ENCODE data around the gene SLC6A9.

The SLC6A9 gene

GRCh38 chr1:44029260-44029910 is 1.9 kb downstream of the SLC6A9 start:
- no peak for DNase-seq (ENCODE audit: low spot score)

DNA sequence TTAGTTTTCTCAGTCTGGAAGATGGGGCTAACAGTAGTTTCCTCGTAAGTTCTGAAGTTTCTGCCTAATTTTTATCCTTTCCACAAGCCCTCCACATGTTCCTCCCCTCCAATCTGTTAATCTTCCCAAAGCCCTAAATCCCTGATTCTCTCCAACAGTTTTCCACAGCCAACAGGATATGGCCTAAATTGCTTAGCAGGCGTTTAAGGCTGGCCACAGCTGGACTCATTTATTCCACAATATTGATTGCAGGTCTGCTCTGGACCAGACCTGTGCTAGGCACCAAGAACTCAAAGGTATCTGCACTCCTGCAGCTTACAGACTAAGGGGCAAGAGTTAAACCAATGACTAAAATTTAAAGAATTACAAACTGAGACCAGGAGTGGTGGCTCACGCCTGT is 3.9 kb downstream of the SLC6A9 start:
- no peak for DNase-seq (ENCODE audit: low spot score)

GRCh38 chr1:44025816-44026215 is 5.4 kb downstream of the SLC6A9 start:
- no peak for DNase-seq (ENCODE audit: low spot score)

DNA sequence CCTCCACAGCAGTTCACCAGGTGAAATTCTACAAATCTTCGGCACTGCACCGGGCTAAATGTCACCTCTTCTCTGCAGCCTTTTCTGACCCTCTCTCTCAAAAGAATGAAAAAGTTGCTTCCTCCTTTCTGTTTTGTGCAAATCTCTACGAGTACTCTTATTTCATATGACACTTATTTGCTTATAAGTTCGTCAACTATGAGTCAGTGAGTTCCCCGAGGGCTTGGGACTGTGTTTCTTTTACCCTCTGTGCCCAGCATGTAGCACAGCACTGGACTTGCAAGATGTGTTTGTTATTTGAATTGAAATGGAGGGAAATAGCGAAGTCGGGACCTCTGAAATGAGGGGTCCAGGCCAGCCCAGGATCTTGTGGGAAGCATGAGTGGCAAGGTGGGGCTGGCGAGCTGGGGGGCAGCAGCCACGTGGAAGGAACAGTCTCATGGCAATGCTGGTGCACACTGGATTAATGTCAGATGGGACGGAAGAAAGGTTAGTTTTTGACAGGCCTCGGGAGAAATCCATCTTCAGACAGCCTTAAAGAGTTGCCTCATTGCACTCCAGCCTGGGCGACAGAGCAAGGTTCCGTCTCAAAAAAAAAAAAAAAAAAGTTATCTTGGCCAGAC is 6.2 kb downstream of the SLC6A9 start:
- no peak for DNase-seq (ENCODE audit: low spot score)

DNA sequence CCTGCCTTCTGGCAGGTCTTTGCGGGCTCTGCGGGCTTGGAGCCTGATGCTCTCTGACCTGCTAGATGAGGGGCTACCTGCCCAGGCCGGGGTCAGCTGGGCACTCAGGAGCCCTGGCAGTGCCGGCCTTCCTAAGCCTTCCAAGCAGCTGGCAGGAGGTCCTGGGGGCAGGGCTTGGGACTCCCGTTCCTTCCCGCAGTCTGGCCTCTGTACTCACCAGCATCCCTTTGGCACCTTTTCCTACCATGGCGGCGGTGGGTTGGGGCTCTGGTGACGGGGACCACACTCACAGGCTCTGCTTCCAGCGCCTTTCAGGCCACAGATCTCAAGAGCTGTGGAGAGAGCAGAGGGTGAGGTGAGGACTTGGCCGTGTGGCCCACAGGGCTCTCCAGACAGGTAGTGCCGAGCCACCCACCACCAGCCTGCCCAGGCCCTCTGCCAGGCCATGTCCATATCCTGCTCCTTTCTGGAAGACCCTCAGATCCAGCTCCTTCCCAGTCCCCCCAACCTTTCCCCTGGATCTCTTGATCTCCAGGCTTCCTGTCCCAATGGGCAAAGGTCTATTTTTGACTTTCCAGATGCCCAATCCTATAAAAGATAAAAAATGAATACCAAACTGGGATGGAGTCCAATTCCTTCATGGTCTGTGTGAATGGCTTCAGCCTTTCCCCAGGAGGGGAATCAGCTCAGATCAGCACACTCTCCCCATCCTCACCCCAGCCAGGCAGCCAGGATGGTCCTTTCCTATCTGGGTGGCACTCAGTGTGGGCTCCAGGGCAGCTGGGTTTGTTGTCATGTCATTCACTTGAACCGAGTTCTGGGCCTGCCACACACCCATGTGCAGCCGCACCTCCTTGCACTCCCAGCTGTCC is 7.0 kb downstream of the SLC6A9 start:
- DNase-seq (ENCODE audit: low spot score), result no peak

DNA sequence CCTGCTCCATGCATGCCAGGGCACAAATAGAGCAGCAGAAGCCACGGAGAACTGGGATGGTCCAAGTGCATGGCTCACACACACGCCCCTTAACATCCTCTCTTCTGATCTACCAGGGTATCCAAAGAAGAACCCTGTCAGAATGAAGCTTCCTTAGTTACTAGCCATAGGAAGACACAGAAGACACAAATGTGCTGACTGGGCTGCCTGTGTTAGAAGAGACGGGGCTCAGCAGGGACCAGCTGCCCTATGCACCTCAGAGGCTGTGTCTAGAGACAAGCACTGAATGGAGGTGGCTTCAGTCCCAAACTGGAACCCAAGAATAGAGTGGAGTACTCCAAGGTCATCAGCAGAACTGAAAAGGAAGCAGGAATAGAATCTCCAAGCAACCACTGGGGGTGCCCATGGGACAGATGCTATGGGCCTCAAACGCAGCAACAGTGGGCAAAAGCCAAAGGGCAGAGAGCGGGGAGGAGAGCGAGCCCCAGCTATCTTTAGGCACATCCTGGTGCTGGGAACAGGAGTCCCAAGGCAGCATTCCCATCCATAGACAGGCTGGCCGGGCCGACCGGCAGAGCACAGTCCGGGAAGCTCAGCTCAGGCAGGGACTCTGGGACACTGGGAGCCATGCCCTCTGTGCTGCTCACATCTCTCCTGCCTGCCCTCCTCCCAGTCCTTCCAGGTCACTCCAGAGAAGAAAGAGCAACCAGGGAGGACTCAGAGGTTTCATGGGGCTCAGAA is 9.5 kb downstream of the SLC6A9 start:
- DNase-seq (ENCODE audit: low spot score), result no peak

DNA sequence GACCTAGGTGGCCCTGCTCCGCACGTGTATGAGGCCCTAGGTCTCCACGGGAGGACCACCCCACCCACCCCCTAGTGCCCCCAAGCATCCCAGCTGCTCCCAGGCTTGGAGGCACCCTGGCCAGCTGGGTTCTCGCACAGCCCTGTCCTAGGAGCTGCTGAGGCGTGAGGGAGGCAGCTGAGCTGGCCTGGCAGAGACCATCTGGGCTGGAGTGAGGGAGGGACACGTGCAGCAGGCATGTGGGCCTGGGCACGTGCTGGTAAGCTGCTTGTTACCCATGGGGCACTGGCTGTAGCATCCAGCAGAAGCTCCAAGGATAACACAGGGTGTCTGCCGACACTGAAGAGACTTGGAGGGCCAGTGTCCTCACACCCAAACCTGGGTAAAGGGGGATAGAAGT is 10.1 kb downstream of the SLC6A9 start:
- no peak for DNase-seq (ENCODE audit: low spot score)

- no peak for DNase-seq (ENCODE audit: low spot score)
Observed at GRCh38 chr1:44020464-44020863, 10.8 kb downstream of the SLC6A9 start.

- no peak for DNase-seq (ENCODE audit: low spot score)
Observed at GRCh38 chr1:44019466-44019948, 11.8 kb downstream of the SLC6A9 start.

GRCh38 chr1:44016890-44017400 is 14.3 kb downstream of the SLC6A9 start:
- no peak for DNase-seq (ENCODE audit: low spot score)

GRCh38 chr1:44016041-44016889 is 15.0 kb downstream of the SLC6A9 start:
- no peak for DNase-seq (ENCODE audit: low spot score)

DNA sequence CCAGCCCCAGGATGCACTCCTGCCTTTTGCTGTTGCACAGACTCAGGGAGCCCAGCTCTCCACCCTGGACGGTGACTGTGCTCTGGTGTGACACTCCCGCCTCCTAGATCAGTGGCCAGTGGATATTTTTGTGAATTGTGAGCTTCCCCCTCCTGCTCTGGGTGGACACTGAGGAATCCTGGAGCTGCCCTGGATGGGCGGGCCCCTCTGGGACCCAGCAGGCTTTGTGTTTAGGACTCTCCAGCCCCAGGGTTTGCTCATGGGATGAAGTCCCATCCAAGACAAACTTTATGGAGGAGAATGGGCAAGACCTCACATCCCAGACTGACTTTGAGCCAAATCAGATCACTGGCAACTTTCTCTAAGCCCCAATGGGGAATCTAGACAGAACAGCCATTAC is 16.1 kb downstream of the SLC6A9 start:
- DNase-seq (ENCODE audit: low spot score), result no peak

GRCh38 chr1:44014365-44015104 is 16.7 kb downstream of the SLC6A9 start:
- no peak for DNase-seq (ENCODE audit: low spot score)

DNA sequence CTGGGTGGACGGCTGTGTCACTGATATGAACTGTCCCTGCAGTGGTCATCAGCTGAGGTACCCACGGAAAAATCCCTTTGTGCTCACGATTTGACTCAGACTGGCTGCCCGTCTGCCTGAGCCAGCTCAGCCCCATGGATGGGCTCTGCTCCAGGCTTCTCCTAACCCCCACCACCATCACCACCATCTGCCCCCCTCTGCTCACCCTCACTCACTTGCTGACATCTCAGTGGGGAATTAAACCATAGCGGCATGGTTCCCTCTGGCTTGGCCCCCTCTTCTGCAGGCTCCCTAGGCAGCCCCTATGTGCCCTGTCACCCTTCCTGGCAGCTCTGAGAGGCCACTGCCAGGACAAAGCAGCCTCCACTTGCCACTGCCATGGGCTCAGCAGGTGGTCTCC is 17.3 kb downstream of the SLC6A9 start:
- no peak for DNase-seq (ENCODE audit: low spot score)

DNA sequence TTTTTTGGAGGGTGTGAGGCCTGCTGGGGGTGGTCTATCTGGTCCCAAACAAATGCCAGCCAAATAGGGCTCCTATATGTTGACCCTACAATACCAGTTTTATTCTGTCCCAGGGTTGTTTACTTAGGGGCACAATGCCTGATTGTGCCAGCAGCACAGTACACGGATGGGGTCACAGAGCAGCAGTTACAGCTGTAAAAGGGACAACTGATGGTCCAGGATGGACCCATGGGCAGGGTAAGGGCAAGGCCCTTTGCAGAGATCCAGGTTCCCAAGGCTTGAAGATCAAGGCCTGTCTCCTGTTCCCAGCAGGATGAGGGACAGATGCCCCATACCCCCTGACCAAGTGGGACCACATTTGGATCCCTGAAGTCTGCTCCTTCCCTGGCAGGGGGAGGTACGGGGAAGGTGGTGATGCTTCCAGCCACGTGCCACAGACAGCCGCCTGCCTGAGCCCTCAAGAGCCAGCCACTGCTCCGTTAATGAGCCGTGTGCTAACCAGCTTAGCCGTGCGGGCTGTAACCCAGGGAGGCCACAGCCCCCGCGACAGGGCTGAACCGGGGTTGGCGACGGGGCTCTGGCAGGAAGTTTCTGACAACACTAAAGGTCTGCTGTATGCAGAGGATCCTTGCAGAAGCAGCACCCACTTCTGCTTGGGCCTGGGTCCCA is 18.2 kb downstream of the SLC6A9 start:
- no peak for DNase-seq (ENCODE audit: low spot score)

GRCh38 chr1:44012404-44012803 is 18.9 kb downstream of the SLC6A9 start:
- DNase-seq (ENCODE audit: low spot score), result no peak

DNA sequence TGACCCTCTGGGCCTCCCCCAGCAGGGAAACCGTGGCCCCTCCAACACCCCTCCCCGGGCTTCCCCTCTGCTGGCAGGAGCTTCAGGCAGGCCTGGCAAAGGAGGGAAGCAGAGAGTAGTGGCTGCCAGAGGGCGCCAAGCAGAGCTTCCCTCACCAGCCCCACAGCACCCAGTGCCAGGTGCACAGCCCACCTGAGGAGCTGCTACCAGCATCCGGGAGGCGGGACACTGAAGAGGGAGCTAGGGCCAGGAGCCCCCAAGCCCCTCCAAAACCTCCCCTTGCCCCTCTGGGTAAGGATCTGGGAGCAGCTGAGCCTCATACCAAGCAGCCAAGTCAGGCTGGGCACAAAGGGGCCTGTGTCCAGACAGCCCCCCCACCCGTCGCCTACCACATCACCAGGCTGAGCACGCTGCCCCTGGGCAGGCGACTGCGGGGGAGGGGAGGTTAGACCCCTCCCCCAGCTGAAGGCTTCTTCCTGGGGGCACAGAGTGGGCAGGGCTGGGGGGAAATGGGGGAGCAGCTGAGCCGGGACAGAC is 20.3 kb downstream of the SLC6A9 start:
- no peak for DNase-seq (ENCODE audit: low spot score)

GRCh38 chr1:44008259-44008658 is 23.0 kb downstream of the SLC6A9 start:
- no peak for DNase-seq (ENCODE audit: low spot score)

DNA sequence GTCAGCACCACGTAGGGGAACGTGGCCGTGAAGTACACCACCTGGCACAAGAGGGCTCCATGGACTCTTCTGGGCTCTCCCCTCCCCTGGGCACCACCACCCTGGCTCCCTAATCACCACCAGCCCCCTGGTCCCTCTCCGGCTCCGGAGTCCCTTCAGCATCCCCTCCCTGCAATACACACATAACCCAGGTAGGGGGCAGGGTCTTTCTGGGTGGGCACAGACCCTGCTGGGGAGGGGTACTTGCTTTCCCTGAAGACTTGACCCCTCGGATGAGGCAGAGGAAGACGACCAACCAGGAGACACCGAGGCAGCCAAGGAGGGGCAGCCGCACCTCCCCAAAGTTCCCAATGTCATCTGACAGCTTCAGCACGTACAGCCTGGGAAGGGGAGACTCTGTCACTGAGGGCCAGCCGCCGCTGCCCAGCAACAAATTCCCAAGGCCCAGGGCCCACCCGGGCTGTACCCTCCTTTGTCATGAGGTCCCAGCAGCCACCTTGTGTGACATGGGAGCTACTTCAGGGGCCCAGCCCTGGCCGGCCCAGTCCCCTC is 28.6 kb downstream of the SLC6A9 start:
- DNase-seq (ENCODE audit: low spot score), result no peak
